GM18951 (cell line): Measurements from ENCODE around the gene SLC66A2.
"Not testable (repeated sequence)": the region's sequence is repeated elsewhere in the genome, so short reads cannot be mapped to it uniquely, and the experiment has no call there.

ENCODE experiments used
- POLR2A ChIP-seq: IDR thresholded peaks from 4 replicates; pipeline ENCODE4 v1.6.1; 2011; ENCODE audit warnings: mild to moderate bottlenecking; ENCODE audit not compliant: insufficient read length, insufficient read depth; ENCODE audit errors: extremely low read depth
- in situ Hi-C: fragments of 300-500 bp; cut with MboI; formaldehyde crosslinking; loops from one replicate; pipeline ENCODE4 v1.12.0; 2022; ENCODE audit warnings: low sequenced_read_pairs, mixed read lengths, inconsistent platforms; ENCODE audit not compliant: unreplicated experiment

The SLC66A2 gene

GRCh38 chr18:79883461-79884293 lies 67.8 kb downstream of the SLC66A2 start:
- in situ Hi-C loops: no loop called here
- TF ChIP-seq POLR2A: no peak

GRCh38 chr18:79882522-79883241 lies 68.8 kb downstream of the SLC66A2 start:
- no peak for TF ChIP-seq POLR2A
- in situ Hi-C loops: no loop called here

GRCh38 chr18:79881695-79882094 lies 69.8 kb downstream of the SLC66A2 start:
- in situ Hi-C loops: no loop called here
- TF ChIP-seq POLR2A: no peak

GRCh38 chr18:79879566-79879965 lies 71.9 kb downstream of the SLC66A2 start:
- in situ Hi-C loops: no loop called here
- TF ChIP-seq POLR2A: no peak

- TF ChIP-seq POLR2A: no peak
- in situ Hi-C loops: no loop called here
Measured at GRCh38 chr18:79878741-79879378, 72.6 kb downstream of the SLC66A2 start.

- in situ Hi-C loops: not testable (repeated sequence)
Measured at GRCh38 chr18:79878246-79878645, 73.2 kb downstream of the SLC66A2 start.

GRCh38 chr18:79877163-79878091 lies 74.0 kb downstream of the SLC66A2 start:
- TF ChIP-seq POLR2A: no peak
- in situ Hi-C loops: no loop called here

- TF ChIP-seq POLR2A: no peak
- in situ Hi-C loops: no loop called here
Measured at GRCh38 chr18:79876497-79876896, 75.0 kb downstream of the SLC66A2 start.

GRCh38 chr18:79875931-79876461 lies 75.5 kb downstream of the SLC66A2 start:
- in situ Hi-C loops: no loop called here
- no peak for TF ChIP-seq POLR2A

GRCh38 chr18:79875531-79875919 lies 75.9 kb downstream of the SLC66A2 start:
- no peak for TF ChIP-seq POLR2A
- in situ Hi-C loops: no loop called here

GRCh38 chr18:79874553-79875530 lies 76.6 kb downstream of the SLC66A2 start:
- in situ Hi-C loops: no loop called here
- no peak for TF ChIP-seq POLR2A

- TF ChIP-seq POLR2A: no peak
- in situ Hi-C loops: no loop called here
Measured at GRCh38 chr18:79873449-79874110, 77.9 kb downstream of the SLC66A2 start.
